HepG2 (cell line): ENCODE results near the gene KLHL18. TPM values are rescaled to one million over a fixed set of nuclear protein-coding genes. Genes with fewer than 3 reads are reported as not detected.

Source experiments
- IKZF5 ChIP-seq: IDR thresholded peaks from 2 replicates; pipeline ENCODE4 v1.6.1; 2018; ENCODE audit warnings: missing genetic modification reagents, mild to moderate bottlenecking, missing compliant biosample characterization
- MIER3 ChIP-seq: IDR thresholded peaks from 2 replicates; pipeline ENCODE4 v1.6.1; 2016; ENCODE audit warnings: missing compliant biosample characterization, borderline replicate concordance
- PHF21A ChIP-seq: sonication (generic); formaldehyde crosslinking; IDR thresholded peaks from 2 replicates; pipeline ENCODE4 v1.5.0; 2020; ENCODE audit warnings: mild to moderate bottlenecking, missing genetic modification reagents
- POGZ ChIP-seq: sonication (generic); formaldehyde crosslinking; IDR thresholded peaks from 2 replicates; pipeline ENCODE4 v1.4.0; 2020; ENCODE audit warnings: mild to moderate bottlenecking, missing genetic modification reagents
- RNF2 ChIP-seq: fragments of 450-650 bp; conservative IDR thresholded peaks from 2 replicates; pipeline ENCODE4 v1.6.1; 2016; ENCODE audit warnings: low read depth
- SMC3 ChIP-seq: IDR thresholded peaks from 2 replicates; pipeline ENCODE4 v1.6.1; 2011; ENCODE audit warnings: low read length, improper control_type of control experiment
- TEF ChIP-seq: sonication (generic); formaldehyde crosslinking; IDR thresholded peaks from 2 replicates; pipeline ENCODE4 v1.5.0; 2020; ENCODE audit warnings: missing genetic modification reagents
- TMF1 ChIP-seq: sonication (generic); formaldehyde crosslinking; IDR thresholded peaks from 2 replicates; pipeline ENCODE4 v1.8.1; 2022; ENCODE audit warnings: low read depth, missing genetic modification reagents
- ZMAT3 ChIP-seq: sonication (generic); formaldehyde crosslinking; conservative IDR thresholded peaks from 2 replicates; pipeline ENCODE4 v1.7.0; 2021; ENCODE audit warnings: missing genetic modification reagents
- ZNF607 ChIP-seq: sonication (generic); formaldehyde crosslinking; IDR thresholded peaks from 2 replicates; pipeline ENCODE4 v1.5.1; 2020; ENCODE audit warnings: missing genetic modification reagents, mild to moderate bottlenecking, borderline replicate concordance
- ZNF720 ChIP-seq: sonication (generic); formaldehyde crosslinking; IDR thresholded peaks from 2 replicates; pipeline ENCODE4 v1.4.0; 2020; ENCODE audit warnings: missing genetic modification reagents
- polyA plus RNA-seq, 8 experiments: library from polyadenylated mRNA; depleted of rRNA in 3 of 8; stranded (reverse) in 7 of 8; unstranded in 1 of 8; fragments of >200 nt; fragmentation: Illumina TruSeq in 4 of 8; extraction: Trizol in 4 of 8; gene quantifications; 2 replicates each; pipeline versions ENCODE4 v1.2.1 to v1.2.3, GENCODE V29; 2011 to 2016; ENCODE audit warnings: low read depth in 4 of 8, missing spikeins in 1 of 8, mixed read lengths in 1 of 8; ENCODE audit not compliant: insufficient read depth in 1 of 8
- total RNA-seq, 5 experiments: library from RNA; depleted of rRNA; stranded (reverse); fragments of >200 nt; fragmentation: Illumina TruSeq; extraction: Trizol; gene quantifications; 2 replicates each; pipeline ENCODE4 v1.2.3, GENCODE V29; 2016; ENCODE audit warnings: low read depth in 1 of 5
- TF ChIP-seq, protein P1 (sequence below): sonication (generic); formaldehyde crosslinking; IDR thresholded peaks from 2 replicates; pipeline ENCODE4 v1.5.0; 2020; ENCODE audit warnings: mild to moderate bottlenecking, missing genetic modification reagents, moderate library complexity
- TF ChIP-seq, protein P2 (sequence below): sonication (generic); formaldehyde crosslinking; IDR thresholded peaks from 2 replicates; pipeline ENCODE4 v1.8.1; 2023; ENCODE audit warnings: missing genetic modification reagents, inconsistent platforms, borderline replicate concordance
- TF ChIP-seq, protein P3 (sequence below): sonication (generic); formaldehyde crosslinking; IDR thresholded peaks from 2 replicates; pipeline ENCODE4 v1.8.0; 2022; ENCODE audit warnings: mild to moderate bottlenecking, missing genetic modification reagents, moderate library complexity
- TF ChIP-seq, protein P4 (sequence below): sonication (generic); formaldehyde crosslinking; IDR thresholded peaks from 2 replicates; pipeline ENCODE4 v1.5.0; 2020; ENCODE audit warnings: missing genetic modification reagents

The KLHL18 gene
- total and polyA plus RNA-seq, 2 of the 13 experiments (the other 11 are each of a cell fraction or from before 2014, with no cell fraction given), result 17.5 to 18.8 TPM

DNA sequence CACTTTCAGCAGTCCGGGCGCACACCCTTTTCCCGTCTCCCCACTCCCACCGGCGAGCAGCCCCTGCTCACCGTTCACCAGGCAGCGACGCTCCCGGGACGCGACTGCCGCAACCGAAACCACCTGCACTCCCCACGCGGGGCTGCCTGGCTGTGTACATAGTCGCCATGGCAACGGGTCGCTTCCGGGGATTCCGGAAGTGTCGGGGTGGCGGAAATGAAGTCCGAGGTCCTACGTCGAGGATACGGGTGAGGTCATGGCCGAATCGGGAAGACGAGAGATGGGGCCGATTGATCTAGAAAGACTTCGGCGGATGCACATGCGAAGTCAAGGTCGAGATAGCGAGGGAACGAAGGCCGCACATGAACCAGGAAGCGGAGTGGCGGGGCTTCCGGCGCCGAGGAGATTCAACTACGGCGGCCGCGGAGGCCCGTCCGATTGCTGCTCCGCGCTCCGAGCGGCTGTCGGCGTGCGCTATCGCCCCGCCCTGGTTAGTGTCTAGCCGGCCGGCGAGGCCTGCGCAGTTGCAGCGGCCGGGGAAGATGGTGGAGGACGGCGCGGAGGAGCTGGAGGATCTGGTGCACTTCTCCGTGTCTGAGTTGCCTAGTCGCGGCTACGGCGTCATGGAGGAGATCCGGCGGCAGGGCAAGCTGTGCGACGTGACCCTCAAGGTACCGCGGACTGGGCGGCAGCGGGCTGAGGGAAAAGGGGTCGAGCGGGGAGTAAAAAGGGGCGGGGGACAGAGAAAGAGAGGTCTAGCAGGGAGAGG lies at the start of gene KLHL18, which contains the start of gene KIF9 (continued):
- TF ChIP-seq SMC3 (no peak), ZMAT3 (CRISPR knock-in tag) (no peak; the same call in 1 of the 2 replicates), TMF1 (CRISPR knock-in tag) (peak; percentile 86; the same call in 1 of the 2 replicates), ZNF720 (CRISPR knock-in tag) (no peak), PHF21A (CRISPR knock-in tag) (peak; percentile 85), TEF (CRISPR knock-in tag) (no peak), MIER3 (CRISPR knock-in tag) (no peak; the same call in 1 of the 2 replicates), IKZF5 (CRISPR knock-in tag) (peak; percentile 75; the same call in 1 of the 2 replicates), ZNF607 (peak; percentile 98), RNF2 (peak; percentile 87), POGZ (CRISPR knock-in tag) (peak; percentile 78)
- TF ChIP-seq, protein P1, sequence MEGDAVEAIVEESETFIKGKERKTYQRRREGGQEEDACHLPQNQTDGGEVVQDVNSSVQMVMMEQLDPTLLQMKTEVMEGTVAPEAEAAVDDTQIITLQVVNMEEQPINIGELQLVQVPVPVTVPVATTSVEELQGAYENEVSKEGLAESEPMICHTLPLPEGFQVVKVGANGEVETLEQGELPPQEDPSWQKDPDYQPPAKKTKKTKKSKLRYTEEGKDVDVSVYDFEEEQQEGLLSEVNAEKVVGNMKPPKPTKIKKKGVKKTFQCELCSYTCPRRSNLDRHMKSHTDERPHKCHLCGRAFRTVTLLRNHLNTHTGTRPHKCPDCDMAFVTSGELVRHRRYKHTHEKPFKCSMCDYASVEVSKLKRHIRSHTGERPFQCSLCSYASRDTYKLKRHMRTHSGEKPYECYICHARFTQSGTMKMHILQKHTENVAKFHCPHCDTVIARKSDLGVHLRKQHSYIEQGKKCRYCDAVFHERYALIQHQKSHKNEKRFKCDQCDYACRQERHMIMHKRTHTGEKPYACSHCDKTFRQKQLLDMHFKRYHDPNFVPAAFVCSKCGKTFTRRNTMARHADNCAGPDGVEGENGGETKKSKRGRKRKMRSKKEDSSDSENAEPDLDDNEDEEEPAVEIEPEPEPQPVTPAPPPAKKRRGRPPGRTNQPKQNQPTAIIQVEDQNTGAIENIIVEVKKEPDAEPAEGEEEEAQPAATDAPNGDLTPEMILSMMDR, result peak; percentile 47
- TF ChIP-seq, protein P2, sequence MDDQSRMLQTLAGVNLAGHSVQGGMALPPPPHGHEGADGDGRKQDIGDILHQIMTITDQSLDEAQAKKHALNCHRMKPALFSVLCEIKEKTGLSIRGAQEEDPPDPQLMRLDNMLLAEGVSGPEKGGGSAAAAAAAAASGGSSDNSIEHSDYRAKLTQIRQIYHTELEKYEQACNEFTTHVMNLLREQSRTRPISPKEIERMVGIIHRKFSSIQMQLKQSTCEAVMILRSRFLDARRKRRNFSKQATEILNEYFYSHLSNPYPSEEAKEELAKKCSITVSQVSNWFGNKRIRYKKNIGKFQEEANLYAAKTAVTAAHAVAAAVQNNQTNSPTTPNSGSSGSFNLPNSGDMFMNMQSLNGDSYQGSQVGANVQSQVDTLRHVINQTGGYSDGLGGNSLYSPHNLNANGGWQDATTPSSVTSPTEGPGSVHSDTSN, result no peak
- TF ChIP-seq, protein P3, sequence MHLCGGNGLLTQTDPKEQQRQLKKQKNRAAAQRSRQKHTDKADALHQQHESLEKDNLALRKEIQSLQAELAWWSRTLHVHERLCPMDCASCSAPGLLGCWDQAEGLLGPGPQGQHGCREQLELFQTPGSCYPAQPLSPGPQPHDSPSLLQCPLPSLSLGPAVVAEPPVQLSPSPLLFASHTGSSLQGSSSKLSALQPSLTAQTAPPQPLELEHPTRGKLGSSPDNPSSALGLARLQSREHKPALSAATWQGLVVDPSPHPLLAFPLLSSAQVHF (CRISPR knock-in tag), result no peak
- TF ChIP-seq, protein P4, sequence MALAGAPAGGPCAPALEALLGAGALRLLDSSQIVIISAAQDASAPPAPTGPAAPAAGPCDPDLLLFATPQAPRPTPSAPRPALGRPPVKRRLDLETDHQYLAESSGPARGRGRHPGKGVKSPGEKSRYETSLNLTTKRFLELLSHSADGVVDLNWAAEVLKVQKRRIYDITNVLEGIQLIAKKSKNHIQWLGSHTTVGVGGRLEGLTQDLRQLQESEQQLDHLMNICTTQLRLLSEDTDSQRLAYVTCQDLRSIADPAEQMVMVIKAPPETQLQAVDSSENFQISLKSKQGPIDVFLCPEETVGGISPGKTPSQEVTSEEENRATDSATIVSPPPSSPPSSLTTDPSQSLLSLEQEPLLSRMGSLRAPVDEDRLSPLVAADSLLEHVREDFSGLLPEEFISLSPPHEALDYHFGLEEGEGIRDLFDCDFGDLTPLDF (CRISPR knock-in tag), result no peak
